Endometrial microvascular endothelial cells (primary cell): Measurements from ENCODE around the gene AAK1. TPM values are rescaled to one million over a fixed set of nuclear protein-coding genes. Genes with fewer than 3 reads are reported as not detected.
"Not testable (repeated sequence)": the region's sequence is repeated elsewhere in the genome, so short reads cannot be mapped to it uniquely, and the experiment has no call there.

Experiments
- in situ Hi-C: cut with HindIII; loops from 2 replicates; pipeline ENCODE4 v1.10.0; 2017; ENCODE audit warnings: low sequenced_read_pairs, low pct_unique_long_range_greater_than_20kb; ENCODE audit errors: inconsistent ontology term
- total RNA-seq: library from RNA; depleted of rRNA; stranded (reverse); fragments of >200 nt; gene quantifications from one replicate; pipeline ENCODE4 v1.2.3, GENCODE V29; 2015; ENCODE audit errors: inconsistent ontology term

Gene AAK1
- total RNA-seq, 1 donor from 2014 or later = 47.8 TPM

GRCh38 chr2:69612200-69612599 is 31.3 kb downstream of the AAK1 start:
- in situ Hi-C loops = no loop called here

- in situ Hi-C loops = no loop called here
Observed at GRCh38 chr2:69608109-69608508, 35.4 kb downstream of the AAK1 start.

GRCh38 chr2:69606771-69607170 is 36.8 kb downstream of the AAK1 start:
- in situ Hi-C loops = not testable (repeated sequence)

GRCh38 chr2:69605284-69605683 is 38.3 kb downstream of the AAK1 start:
- in situ Hi-C loops = no loop called here

GRCh38 chr2:69604836-69605235 is 38.7 kb downstream of the AAK1 start:
- in situ Hi-C loops = no loop called here

- in situ Hi-C loops = no loop called here
Observed at GRCh38 chr2:69604026-69604678, 39.4 kb downstream of the AAK1 start.

GRCh38 chr2:69603146-69603743 is 40.3 kb downstream of the AAK1 start:
- in situ Hi-C loops = no loop called here

GRCh38 chr2:69601179-69601612 is 42.3 kb downstream of the AAK1 start:
- in situ Hi-C loops = no loop called here

- in situ Hi-C loops = no loop called here
Observed at GRCh38 chr2:69600425-69600824, 43.1 kb downstream of the AAK1 start.

GRCh38 chr2:69597843-69598610 is 45.5 kb downstream of the AAK1 start:
- in situ Hi-C loops = no loop called here

GRCh38 chr2:69597105-69597504 is 46.4 kb downstream of the AAK1 start:
- in situ Hi-C loops = no loop called here

- in situ Hi-C loops = no loop called here
Observed at GRCh38 chr2:69594341-69594740, 49.2 kb downstream of the AAK1 start.

GRCh38 chr2:69592511-69592910 is 51.0 kb downstream of the AAK1 start:
- in situ Hi-C loops = no loop called here

GRCh38 chr2:69589973-69590652 is 53.4 kb downstream of the AAK1 start:
- in situ Hi-C loops = no loop called here

GRCh38 chr2:69588945-69589344 is 54.6 kb downstream of the AAK1 start:
- in situ Hi-C loops = no loop called here

- in situ Hi-C loops = no loop called here
Observed at GRCh38 chr2:69588403-69588802, 55.1 kb downstream of the AAK1 start.

- in situ Hi-C loops = no loop called here
Observed at GRCh38 chr2:69585855-69586555, 57.5 kb downstream of the AAK1 start.

GRCh38 chr2:69584127-69584889 is 59.2 kb downstream of the AAK1 start:
- in situ Hi-C loops = no loop called here
